ENCODE results near the gene PTGS1. TPM values are rescaled to one million over a fixed set of nuclear protein-coding genes. Genes with fewer than 3 reads are reported as not detected.

PTGS1 gene
- total and polyA plus RNA-seq, 2 of the 8 experiments (the other 6 are each of a cell fraction or from before 2014, with no cell fraction given) = 1.1 to 1.9 TPM

GRCh38 chr9:122426723-122427122 is 55.9 kb downstream of the PTGS1 start:
- Histone ChIP-seq H3K4me2 (ENCODE audit: insufficient read depth in 1 of 2, low read depth in 2 of 2, low read length in 2 of 2) (no peak overlapping the region), H3K18ac (ENCODE audit: extremely low read depth, low read length) (no peak overlapping the region), H3K36me3 (ENCODE audit: control insufficient read depth in 2 of 4, insufficient read depth in 4 of 4, low read length in 3 of 4) (no peaks in the 10 kb centered on the region), H2BK5ac (ENCODE audit: low read depth, low read length) (no peak overlapping the region), H3K56ac (replicated peaks; ENCODE audit: insufficient read length, low read depth, low read length) (no peak overlapping the region), H2BK12ac (ENCODE audit: low read depth, low read length) (no peak overlapping the region), H3K9me3 (ENCODE audit: insufficient read depth in 2 of 2, low read depth in 1 of 2, low read length in 1 of 2) (peaks cover 34 to 57% of the 10 kb centered on the region in 2 experiments), H3K23ac (ENCODE audit: insufficient read length) (no peak overlapping the region), H3K9ac (replicated peaks in 1 of 4; ENCODE audit: extremely low read depth in 1 of 4, low read depth in 3 of 4, low read length in 3 of 4) (no peak overlapping the region), H2BK120ac (replicated peaks; ENCODE audit: low read depth, low read length) (no peak overlapping the region), H2BK15ac (ENCODE audit: low read length) (no peak overlapping the region), H3K23me2 (ENCODE audit: low read depth, low read length) (no peaks in the 10 kb centered on the region), H4K8ac (ENCODE audit: extremely low read depth, insufficient read depth, low read length) (no peak overlapping the region), H4K20me1 (replicated peaks in 1 of 2; ENCODE audit: control insufficient read depth in 1 of 2, insufficient read depth in 2 of 2, low read length in 2 of 2) (no peaks in the 10 kb centered on the region), H3K14ac (ENCODE audit: insufficient read length) (no peak overlapping the region), H3K79me1 (ENCODE audit: low read depth, low read length) (no peaks in the 10 kb centered on the region), H2AK5ac (ENCODE audit: low read depth, low read length) (no peak overlapping the region), H3K4me1 (replicated peaks in 1 of 4; ENCODE audit: control insufficient read depth in 3 of 4, insufficient read depth in 4 of 4, low read length in 3 of 4) (no peaks in the 10 kb centered on the region), H4K5ac (ENCODE audit: insufficient read length, low read depth, low read length) (no peak overlapping the region), H2AFZ (ENCODE audit: low read length) (no peak overlapping the region), H3K4me3 (ENCODE audit: extremely low read depth in 1 of 4, insufficient read depth in 2 of 4, low read depth in 3 of 4, low read length in 4 of 4) (no peak overlapping the region), H3K79me2 (ENCODE audit: control insufficient read depth in 1 of 2, insufficient read depth in 2 of 2, low read length in 2 of 2) (no peaks in the 10 kb centered on the region), H4K91ac (replicated peaks; ENCODE audit: insufficient read length, low read length) (no peak overlapping the region), H2BK20ac (ENCODE audit: low read length) (no peak overlapping the region), H3K27ac (ENCODE audit: low read depth, low read length) (no peak overlapping the region), H3K4ac (replicated peaks; ENCODE audit: insufficient read length, low read depth, low read length) (no peak overlapping the region), H3K27me3 (replicated peaks in 1 of 4; ENCODE audit: control insufficient read depth in 3 of 4, extremely low read depth in 1 of 4, insufficient read depth in 3 of 4, low read length in 3 of 4) (no peaks in the 10 kb centered on the region)
- CTCF ChIA-PET (ENCODE audit: partially characterized antibody) = interaction anchor here (1.1 to 1.4 kb wide), 2 partner anchors 48 to 63 kb away, joined by 3 read pairs; no protein-coding TSS in a partner anchor
- POLR2A ChIA-PET (ENCODE audit: partially characterized antibody) = no interaction called here
- WGBS, 2 experiments (ENCODE audit: extremely low coverage in 1 of 2, insufficient coverage in 1 of 2, insufficient read length in 1 of 2, insufficient replicate concordance in 2 of 2, low coverage in 1 of 2, low lambda C conversion rate in 2 of 2, missing lambda C conversion rate in 1 of 2) = 68% methylated on average over 3 of the region's 3 CpGs; no CpG with 5 or more reads in 1 of the 2 experiments
- FAIRE-seq (no peak), DNase-seq (ENCODE audit: low read depth in 1 of 2, low spot score in 2 of 2) (no peak)
- TF ChIP-seq SIX5 (IDR thresholded peaks at IDR 0.05; ENCODE audit: low read depth, low read length) (no peak), SRF (IDR thresholded peaks at IDR 0.05; ENCODE audit: low read depth, low read length) (no peak), RNF2 (IDR thresholded peaks at IDR 0.05; ENCODE audit: borderline replicate concordance, low read depth, low read length, missing control alignments, poor library complexity, severe bottlenecking) (no peak), BRCA1 (IDR thresholded peaks at IDR 0.05; ENCODE audit: low read depth, low read length) (no peak), TAF7 (optimal IDR thresholded peaks at IDR 0.05; ENCODE audit: borderline replicate concordance, low read depth, low read length) (no peak), GTF2F1 (IDR thresholded peaks at IDR 0.05; ENCODE audit: borderline replicate concordance, low read depth, low read length) (no peak), JUN (IDR thresholded peaks at IDR 0.05; ENCODE audit: low read depth, low read length) (no peak), CHD2 (IDR thresholded peaks at IDR 0.05; ENCODE audit: low read length) (no peak), NRF1 (IDR thresholded peaks at IDR 0.05; ENCODE audit: low read depth, low read length) (no peak), TEAD4 (IDR thresholded peaks at IDR 0.05; ENCODE audit: low read depth, low read length) (no peak), SUZ12 (IDR thresholded peaks at IDR 0.05; ENCODE audit: low read length) (no peak), HDAC2 (IDR thresholded peaks at IDR 0.05; ENCODE audit: borderline replicate concordance in 1 of 2, low read depth in 2 of 2, low read length in 2 of 2) (no peak)
- TF ChIP-seq, protein P1, sequence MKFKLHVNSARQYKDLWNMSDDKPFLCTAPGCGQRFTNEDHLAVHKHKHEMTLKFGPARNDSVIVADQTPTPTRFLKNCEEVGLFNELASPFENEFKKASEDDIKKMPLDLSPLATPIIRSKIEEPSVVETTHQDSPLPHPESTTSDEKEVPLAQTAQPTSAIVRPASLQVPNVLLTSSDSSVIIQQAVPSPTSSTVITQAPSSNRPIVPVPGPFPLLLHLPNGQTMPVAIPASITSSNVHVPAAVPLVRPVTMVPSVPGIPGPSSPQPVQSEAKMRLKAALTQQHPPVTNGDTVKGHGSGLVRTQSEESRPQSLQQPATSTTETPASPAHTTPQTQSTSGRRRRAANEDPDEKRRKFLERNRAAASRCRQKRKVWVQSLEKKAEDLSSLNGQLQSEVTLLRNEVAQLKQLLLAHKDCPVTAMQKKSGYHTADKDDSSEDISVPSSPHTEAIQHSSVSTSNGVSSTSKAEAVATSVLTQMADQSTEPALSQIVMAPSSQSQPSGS (IDR thresholded peaks at IDR 0.05; ENCODE audit: low read length) = no peak

Measured in H1 (cell line).